EL (cell line): ENCODE results near the gene IGFBP5.

ENCODE experiments used
- DNase-seq: peaks from one replicate; pipeline ENCODE4 v3.0.0-alpha.2; 2016

IGFBP5 gene

GRCh38 chr2:216663106-216663505 is 32.2 kb downstream of the IGFBP5 start:
- DNase-seq = no peak

DNA sequence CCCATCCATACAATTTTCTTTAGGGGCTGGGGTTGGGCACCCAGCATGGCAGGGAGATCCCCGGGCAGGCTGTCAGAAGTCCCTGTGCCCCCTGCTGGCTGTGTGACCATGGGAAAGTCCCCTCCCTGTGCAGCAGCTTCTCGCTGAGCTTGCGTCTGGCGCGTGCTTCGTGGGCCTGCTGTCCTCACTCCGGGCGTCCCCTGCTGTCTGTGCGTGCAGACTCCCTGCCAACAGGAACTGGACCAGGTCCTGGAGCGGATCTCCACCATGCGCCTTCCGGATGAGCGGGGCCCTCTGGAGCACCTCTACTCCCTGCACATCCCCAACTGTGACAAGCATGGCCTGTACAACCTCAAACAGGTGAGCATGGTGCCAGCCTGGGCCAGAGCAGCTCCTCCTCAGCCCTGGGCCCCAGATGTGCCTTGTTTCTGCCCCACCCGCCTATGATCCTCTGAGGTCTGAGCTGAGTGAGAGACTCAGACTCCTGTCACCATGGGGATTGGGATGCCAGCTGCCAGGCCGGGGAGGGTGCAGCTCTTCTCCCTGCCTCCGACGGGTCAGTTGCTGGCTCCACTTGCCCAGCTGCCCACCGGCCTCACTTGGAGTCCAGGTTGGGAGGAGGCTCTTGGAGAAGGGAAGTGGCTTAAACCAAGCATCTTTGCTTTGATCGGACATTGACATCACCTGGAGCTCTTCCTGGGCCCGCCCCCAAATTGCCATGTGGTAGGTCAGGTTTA is 33.5 kb downstream of the IGFBP5 start:
- no peak for DNase-seq

- no peak for DNase-seq
These were observed 34.3 kb downstream of the IGFBP5 start for GRCh38 chr2:216661051-216661450.

DNA sequence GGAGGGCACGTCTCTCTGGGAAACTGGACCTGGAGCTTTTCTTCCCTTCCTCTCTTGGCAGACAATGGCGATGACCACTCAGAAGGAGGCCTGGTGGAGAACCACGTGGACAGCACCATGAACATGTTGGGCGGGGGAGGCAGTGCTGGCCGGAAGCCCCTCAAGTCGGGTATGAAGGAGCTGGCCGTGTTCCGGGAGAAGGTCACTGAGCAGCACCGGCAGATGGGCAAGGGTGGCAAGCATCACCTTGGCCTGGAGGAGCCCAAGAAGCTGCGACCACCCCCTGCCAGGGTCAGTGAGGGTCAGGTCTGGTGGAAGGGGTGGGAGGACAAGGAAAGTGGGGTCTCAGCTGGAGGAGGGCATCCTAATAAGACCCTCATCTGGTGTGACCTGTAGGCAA is 34.9 kb downstream of the IGFBP5 start:
- DNase-seq = no peak

GRCh38 chr2:216659276-216659675 is 36.1 kb downstream of the IGFBP5 start:
- no peak for DNase-seq

DNA sequence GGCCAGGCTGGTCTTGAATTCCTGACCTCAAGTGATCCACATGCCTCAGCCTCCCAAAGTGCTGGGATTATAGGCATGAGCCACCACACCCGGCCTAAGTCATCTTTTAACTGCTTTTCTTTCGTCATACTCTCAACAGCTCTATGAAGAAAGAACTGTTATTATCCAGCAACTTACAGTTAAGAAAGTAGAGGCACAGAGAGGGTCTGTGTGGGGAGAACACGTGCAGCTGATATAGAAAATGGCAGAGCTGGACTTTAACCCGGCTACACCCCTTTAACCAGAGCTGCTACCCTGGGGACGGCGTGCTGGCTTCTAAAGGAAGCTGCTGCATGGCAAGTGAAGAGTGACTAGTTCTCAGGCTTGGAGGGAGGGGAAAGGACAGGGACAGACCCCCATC is 36.6 kb downstream of the IGFBP5 start:
- DNase-seq = no peak

- no peak for DNase-seq
These were observed 37.4 kb downstream of the IGFBP5 start for GRCh38 chr2:216657980-216658379.

GRCh38 chr2:216657086-216657855 is 38.1 kb downstream of the IGFBP5 start:
- no peak for DNase-seq

DNA sequence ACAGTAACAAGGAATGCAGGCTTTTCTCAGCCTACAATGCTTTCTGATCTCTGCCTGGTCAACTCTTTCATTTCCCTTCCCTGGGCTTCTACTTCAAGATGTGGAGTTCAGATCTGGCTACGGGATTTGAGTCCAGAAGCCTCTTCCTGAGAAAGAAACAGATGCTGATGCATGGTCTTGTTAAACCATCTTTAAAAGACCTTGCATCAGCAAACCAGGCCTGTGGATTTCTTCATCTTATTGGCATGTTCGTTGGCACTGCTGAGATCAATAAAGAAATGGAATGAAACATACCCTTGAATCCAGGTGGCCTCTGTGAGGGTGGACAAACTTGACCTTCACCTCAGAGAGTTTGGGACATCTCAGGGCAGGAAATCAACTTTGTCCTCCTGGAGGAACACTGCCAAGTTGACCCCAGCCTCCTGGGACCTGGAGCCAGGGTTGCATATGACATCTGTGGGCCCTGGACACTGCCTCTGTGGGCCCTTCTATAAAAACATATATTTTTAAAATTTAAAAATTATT is 40.8 kb downstream of the IGFBP5 start:
- no peak for DNase-seq

GRCh38 chr2:216653931-216654365 is 41.4 kb downstream of the IGFBP5 start:
- DNase-seq = peak; percentile 41

DNA sequence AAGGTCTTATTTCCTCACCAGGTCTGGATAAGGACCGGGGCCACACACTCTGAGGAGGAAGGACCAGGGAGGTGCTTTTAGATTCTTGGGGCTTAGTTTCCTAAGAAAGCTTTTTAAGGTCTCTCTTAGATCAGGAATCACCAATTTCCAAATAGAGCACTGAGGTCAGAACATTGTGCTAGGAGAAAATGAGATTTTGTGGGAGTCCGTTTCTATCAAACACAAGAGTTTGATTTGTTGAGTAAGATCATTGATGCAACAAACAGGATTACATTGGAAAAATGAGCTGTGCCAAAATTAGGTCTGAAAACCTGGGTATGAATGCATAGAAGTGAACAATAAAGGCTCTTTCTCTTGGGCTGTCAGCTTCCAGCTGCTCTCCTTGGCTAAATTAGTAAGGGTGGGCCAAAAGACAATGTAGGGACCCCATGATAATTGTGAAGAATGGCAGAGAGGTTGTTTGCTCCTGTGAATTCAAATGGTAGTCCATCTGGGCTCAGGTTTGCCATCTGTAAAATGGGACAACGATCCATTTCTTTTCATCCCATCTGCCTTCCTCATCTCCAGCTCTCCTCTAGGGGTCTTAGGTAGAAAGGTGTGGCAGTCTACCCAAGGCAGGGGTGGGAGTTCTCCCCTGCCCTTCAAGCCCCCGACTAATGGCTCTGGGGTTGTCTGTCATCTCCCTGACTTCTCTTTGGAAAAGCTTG is 42.1 kb downstream of the IGFBP5 start:
- no peak for DNase-seq

DNA sequence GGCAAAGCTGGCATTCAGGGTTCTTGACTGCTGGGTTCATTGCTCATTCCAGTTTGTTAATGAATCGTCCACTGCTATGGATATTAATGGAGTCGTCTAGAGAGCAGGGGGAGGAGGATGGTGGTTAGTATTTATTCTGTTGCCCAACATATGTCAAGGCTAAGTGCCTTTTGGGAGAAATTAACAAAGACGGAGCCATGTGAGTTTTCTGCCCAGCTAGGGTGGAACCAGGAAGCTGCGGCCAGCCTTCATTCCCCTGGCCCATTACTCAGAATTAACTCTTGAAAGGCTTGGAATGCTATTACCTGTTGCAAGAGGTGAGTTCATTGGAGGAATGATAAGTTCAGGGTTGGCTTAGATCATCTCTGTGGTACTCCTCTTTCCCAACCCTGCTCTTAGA is 42.8 kb downstream of the IGFBP5 start:
- DNase-seq = no peak

GRCh38 chr2:216651351-216651881 is 43.9 kb downstream of the IGFBP5 start:
- DNase-seq = no peak

DNA sequence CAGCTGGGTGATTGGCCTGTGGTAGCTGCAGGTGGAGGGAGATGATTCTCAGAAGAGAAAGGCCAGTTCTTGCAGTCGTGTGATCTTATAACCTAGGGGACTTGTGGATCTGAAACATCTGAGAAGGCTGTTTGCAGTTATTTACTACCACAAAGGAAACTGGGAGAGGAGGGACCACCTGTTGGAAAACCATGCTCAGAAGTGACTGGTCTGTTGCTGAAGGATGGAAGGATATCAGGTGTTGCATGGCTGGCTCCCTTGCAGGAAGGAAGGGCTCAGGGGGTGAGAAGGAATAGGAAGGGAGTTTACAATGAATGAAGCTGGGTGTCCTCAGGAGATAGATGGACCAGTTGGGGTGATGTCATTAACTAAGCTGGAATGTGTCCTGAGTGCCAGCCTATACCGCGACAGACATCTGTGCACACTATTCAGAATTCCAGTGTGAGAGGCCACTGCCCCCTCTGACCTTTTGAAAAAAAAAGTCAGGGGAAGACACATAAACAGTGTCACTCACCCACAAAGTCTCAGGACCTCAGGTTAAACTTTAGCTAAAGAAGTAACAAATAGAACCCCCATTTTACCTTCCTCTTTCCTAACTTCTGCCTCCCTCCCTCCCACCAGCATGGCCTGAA is 44.6 kb downstream of the IGFBP5 start:
- DNase-seq = no peak

GRCh38 chr2:216649574-216649973 is 45.8 kb downstream of the IGFBP5 start:
- no peak for DNase-seq

- peak; percentile 78 for DNase-seq
These were observed 47.2 kb downstream of the IGFBP5 start for GRCh38 chr2:216648105-216648504.

- DNase-seq = no peak
These were observed 49.2 kb downstream of the IGFBP5 start for GRCh38 chr2:216646116-216646515.

GRCh38 chr2:216645636-216645950 is 49.8 kb downstream of the IGFBP5 start:
- no peak for DNase-seq

GRCh38 chr2:216644842-216645635 is 50.3 kb downstream of the IGFBP5 start:
- DNase-seq = no peak

- peak; percentile 40 for DNase-seq
These were observed 51.2 kb downstream of the IGFBP5 start for GRCh38 chr2:216643986-216644659.

- no peak for DNase-seq
These were observed 57.9 kb downstream of the IGFBP5 start for GRCh38 chr2:216637472-216637871.
